Mucosa of rectum (tissue), 2 donors: ENCODE measurements around the gene SLC37A3.
"Not testable (repeated sequence)": the region's sequence is repeated elsewhere in the genome, so short reads cannot be mapped to it uniquely, and the experiment has no call there.

ENCODE experiments used
- H3K27ac ChIP-seq, 2 donors: one replicate each; pipeline ENCODE4 v1.7.0; 2013; ENCODE audit warnings: inconsistent platforms in 2 of 2, low read depth in 2 of 2, low read length in 2 of 2
- H3K27me3 ChIP-seq, 2 donors: one replicate each; pipeline ENCODE4 v1.7.0; 2013; ENCODE audit warnings: low read length in 2 of 2; ENCODE audit not compliant: control insufficient read depth in 2 of 2, insufficient read depth in 2 of 2
- H3K36me3 ChIP-seq, 2 donors: one replicate each; pipeline ENCODE4 v1.7.0; 2013; ENCODE audit warnings: low read length in 2 of 2; ENCODE audit not compliant: control insufficient read depth in 2 of 2, insufficient read depth in 2 of 2
- H3K4me1 ChIP-seq, 2 donors: one replicate each; pipeline ENCODE4 v1.7.0; 2013; ENCODE audit warnings: low read length in 2 of 2, mild to moderate bottlenecking in 1 of 2; ENCODE audit not compliant: control insufficient read depth in 2 of 2, insufficient read depth in 2 of 2
- H3K4me3 ChIP-seq, 2 donors: one replicate each; pipeline ENCODE4 v1.7.0; 2013; ENCODE audit warnings: low read length in 2 of 2
- H3K9ac ChIP-seq, 2 donors: one replicate each; pipeline ENCODE4 v1.7.0; 2013; ENCODE audit warnings: low read length in 2 of 2, low read depth in 1 of 2, mild to moderate bottlenecking in 1 of 2
- H3K9me3 ChIP-seq, 2 donors: one replicate each; pipeline ENCODE4 v1.7.0; 2013; ENCODE audit warnings: low read length in 2 of 2; ENCODE audit not compliant: control insufficient read depth in 2 of 2
- donor health status: healthy.
- donor health status: Normal muscosa, but diverticular disease.

The SLC37A3 gene

DNA sequence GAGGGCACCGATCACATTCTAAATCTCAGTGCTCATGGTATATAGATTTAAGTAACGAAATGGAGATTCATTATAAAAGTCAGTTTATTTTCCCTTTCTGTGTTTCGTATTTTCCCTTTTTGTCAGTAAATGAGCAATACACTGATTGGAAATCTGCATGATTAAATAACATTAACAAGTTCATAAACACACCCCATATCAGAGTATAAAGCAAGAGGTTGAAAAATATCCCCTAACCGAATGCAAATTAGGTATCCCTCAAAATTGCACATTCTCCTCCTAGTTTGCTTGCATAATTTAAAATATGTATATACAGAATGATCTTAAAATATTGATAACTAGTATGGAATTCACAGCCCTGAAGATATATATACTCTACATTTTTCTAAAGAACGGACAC lies 64.6 kb downstream of the SLC37A3 start:
- no peaks in the 10 kb centered on the region for H3K27me3 ChIP-seq
- H3K9ac ChIP-seq, result peak overlapping the region in 1 of 2 donors; percentile 36
- H3K4me1 ChIP-seq, result peaks cover 7 to 14% of the 10 kb centered on the region in 2 donors
- peak overlapping the region in 1 of 2 donors; percentile 2 for H3K4me3 ChIP-seq
- H3K36me3 ChIP-seq, result peaks cover 16 to 18% of the 10 kb centered on the region in 2 donors
- H3K9me3 ChIP-seq, result no peaks in the 10 kb centered on the region
- H3K27ac ChIP-seq, result peak overlapping the region; percentile 21 to 48

DNA sequence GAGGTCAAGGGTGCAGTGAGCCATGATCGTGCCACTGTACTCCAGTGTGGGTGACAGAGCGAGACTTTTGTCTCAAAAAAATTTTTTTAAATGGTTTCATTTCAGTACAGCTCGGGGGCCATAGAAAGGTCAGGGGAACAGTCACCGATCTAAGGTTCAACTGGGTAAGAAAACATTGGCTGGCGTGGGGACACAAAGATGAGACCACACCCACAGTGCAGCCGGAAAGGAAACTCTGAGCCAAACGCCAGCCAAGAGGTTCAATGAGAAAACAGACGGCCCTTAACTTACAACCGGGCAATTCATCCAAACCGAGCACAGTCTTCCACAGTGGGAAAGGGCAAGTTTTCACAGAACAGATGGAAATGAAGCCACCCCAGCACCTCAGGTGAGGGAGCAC lies 65.1 kb downstream of the SLC37A3 start:
- Histone ChIP-seq H3K9ac (peak overlapping the region in 1 of 2 donors; percentile 36), H3K9me3 (no peaks in the 10 kb centered on the region), H3K27ac (peak overlapping the region; percentile 21 to 48), H3K36me3 (peaks cover 16 to 18% of the 10 kb centered on the region in 2 donors), H3K27me3 (no peaks in the 10 kb centered on the region), H3K4me1 (peaks cover 7 to 14% of the 10 kb centered on the region in 2 donors), H3K4me3 (peak overlapping the region in 1 of 2 donors; percentile 2)

DNA sequence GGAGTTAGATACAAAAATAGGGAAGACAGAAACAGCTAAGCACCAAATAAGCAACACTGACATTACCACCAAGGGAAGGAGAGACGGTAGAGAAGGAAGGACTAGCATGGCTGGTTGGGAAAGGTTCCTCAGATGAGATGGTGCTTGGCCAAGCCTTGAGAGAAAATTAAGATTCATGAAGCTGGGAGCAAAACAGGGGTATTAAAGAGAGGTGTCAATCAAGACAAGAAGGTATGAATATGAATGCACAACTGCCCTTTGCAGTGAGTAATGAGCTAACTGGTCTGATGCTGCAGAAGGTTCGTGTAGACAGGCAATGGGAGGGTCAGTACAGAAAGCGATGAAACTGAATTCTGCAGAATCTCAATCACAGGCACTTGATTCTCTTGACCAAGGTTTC lies 67.7 kb downstream of the SLC37A3 start:
- no peak overlapping the region for H3K9ac ChIP-seq
- H3K27ac ChIP-seq, result no peak overlapping the region
- H3K4me3 ChIP-seq, result no peak overlapping the region

DNA sequence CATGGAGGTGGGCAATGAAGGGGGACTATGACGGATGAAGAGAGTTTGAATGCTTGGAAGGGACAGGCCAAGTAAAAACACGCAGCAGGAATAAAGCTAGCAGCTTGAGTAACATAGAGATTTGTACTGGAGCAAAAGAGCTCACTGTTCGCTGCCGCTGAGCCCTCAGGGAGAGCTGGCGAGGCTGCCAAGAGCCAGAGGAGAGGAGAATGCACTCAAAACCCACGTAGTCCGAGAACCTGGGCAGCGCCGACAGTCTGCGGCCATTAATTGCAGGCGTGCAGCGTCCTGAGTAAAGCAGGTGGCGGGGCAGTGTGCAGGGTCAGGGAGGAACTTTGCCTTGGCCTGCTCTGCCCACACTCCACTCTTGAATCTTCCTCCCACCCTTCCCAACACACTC lies 68.2 kb downstream of the SLC37A3 start:
- peak overlapping the region; percentile 6 to 20 for H3K27ac ChIP-seq
- peaks cover 7 to 11% of the 10 kb centered on the region in 2 donors for H3K36me3 ChIP-seq
- no peaks in the 10 kb centered on the region for H3K27me3 ChIP-seq
- H3K4me1 ChIP-seq, result peaks cover 16 to 29% of the 10 kb centered on the region in 2 donors
- H3K9ac ChIP-seq, result no peak overlapping the region
- no peaks in the 10 kb centered on the region for H3K9me3 ChIP-seq
- H3K4me3 ChIP-seq, result no peak overlapping the region

More for the DNA sequence above, 67.7 kb downstream of the SLC37A3 start:
- Histone ChIP-seq H3K9me3 (no peaks in the 10 kb centered on the region), H3K36me3 (peaks cover 10 to 13% of the 10 kb centered on the region in 2 donors), H3K4me1 (peaks cover 16 to 29% of the 10 kb centered on the region in 2 donors), H3K27me3 (no peaks in the 10 kb centered on the region)

DNA sequence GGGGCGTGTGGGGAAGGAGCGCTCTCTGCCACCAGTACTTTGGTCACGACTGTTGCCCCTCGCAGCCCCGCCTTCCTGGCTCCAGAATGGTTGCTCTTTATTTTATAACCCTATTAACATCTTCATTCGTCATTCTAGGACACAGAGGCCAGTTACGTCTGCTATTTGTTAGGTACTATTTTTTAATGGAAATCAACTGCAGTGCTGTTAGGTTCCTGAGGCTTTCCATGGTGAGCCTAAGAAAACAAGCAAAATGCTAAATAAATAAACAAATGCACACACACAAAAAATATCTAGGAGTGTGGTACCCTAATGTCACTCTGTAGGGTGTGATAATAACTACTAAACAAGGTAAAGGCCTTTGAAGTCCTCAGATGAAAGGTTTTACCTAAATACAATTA lies 71.1 kb downstream of the SLC37A3 start:
- Histone ChIP-seq H3K4me3 (no peak overlapping the region), H3K36me3 (no peaks in the 10 kb centered on the region), H3K4me1 (peaks cover 16 to 21% of the 10 kb centered on the region in 2 donors), H3K27ac (peak overlapping the region; percentile 72), H3K9me3 (no peaks in the 10 kb centered on the region), H3K9ac (peak overlapping the region in 1 of 2 donors; percentile 42), H3K27me3 (no peaks in the 10 kb centered on the region)

DNA sequence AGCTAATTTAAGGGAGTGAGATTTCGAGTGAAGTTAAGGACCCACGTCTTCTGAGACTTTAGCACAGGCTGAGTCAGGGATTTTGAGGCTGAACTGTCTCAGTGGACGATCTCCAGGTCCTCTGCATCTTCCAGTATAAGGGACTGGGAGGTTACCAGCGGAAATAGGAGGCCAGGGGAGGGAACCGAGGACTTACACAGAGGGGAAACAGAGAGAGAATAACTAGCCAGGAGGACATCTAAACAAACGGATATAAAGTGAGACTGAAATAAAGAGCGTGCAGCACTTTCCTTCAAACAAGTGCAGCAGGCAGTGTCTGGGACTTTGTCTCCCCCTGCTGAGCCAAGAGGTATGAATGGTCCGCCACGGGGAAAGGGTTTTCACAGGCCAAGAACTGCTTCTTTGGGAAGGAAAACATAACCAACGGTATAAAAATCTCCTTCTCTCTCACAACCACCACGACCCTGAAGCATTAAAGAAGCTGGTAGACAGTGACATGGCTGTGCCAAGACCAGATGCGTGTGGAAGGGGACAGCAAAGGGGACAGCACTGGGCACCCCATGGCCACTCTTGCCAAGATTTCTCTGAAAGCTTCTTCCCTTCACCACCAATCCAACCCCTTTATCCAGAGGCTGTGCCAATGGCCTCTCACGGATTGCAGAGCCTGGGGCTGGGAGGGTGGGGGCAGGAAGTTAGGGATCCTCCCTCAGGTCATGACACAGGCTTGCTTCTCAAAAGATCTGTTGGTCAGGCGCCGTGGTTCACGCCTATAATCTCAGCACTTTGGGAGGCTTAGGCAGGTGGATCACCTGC lies 72.0 kb downstream of the SLC37A3 start:
- H3K27me3 ChIP-seq, result no peaks in the 10 kb centered on the region
- H3K9ac ChIP-seq, result peak overlapping the region; percentile 34 to 42
- H3K27ac ChIP-seq, result peak overlapping the region; percentile 72
- no peaks in the 10 kb centered on the region for H3K9me3 ChIP-seq
- peak overlapping the region; percentile 57 to 60 for H3K4me3 ChIP-seq
- H3K4me1 ChIP-seq, result peaks cover 16 to 21% of the 10 kb centered on the region in 2 donors
- no peaks in the 10 kb centered on the region for H3K36me3 ChIP-seq

DNA sequence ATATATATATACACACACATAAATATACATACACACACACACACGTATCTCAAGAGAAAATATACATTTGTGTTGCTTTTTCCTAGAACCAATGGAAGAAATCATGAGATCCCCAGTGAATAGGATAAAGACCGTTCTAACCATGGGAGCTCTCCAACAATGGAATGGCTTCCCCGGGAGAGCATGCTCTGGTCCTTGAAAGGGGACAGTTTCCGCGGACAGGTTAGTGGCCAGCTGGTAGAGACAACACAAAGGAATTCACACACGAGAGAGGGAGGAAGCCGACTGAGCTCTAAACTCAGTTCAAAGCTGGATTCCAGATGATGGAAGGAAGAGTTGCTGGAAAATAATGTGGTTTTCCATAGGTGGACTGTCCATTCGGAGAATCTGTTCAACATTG lies 72.7 kb downstream of the SLC37A3 start:
- peak overlapping the region in 1 of 2 donors; percentile 60 for H3K4me3 ChIP-seq
- H3K4me1 ChIP-seq, result peaks cover 16 to 21% of the 10 kb centered on the region in 2 donors
- H3K27ac ChIP-seq, result no peak overlapping the region
- H3K27me3 ChIP-seq, result no peaks in the 10 kb centered on the region
- peak overlapping the region; percentile 34 to 38 for H3K9ac ChIP-seq
- H3K9me3 ChIP-seq, result no peaks in the 10 kb centered on the region
- no peaks in the 10 kb centered on the region for H3K36me3 ChIP-seq

DNA sequence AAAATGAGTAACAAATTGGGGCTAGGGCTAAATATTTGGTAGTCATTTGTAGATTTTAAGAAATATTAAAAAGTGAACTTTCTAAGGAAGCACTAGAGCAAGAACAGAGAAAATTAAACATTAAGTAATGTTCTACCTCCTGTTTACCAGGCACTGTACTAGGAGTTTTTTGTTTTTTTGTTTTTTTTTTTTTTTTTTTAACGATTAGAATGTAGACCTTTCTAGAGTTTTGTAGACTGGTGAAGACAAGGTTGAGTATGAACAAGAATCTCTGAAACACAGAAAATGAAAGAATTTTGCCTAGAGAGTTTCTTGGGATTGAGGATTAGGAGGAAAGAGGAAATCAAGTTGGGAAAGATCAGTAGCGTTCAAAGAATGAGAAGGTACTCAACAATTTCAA lies 73.6 kb downstream of the SLC37A3 start:
- no peak overlapping the region for H3K9ac ChIP-seq
- no peaks in the 10 kb centered on the region for H3K9me3 ChIP-seq
- H3K36me3 ChIP-seq, result no peaks in the 10 kb centered on the region
- H3K27ac ChIP-seq, result no peak overlapping the region
- no peak overlapping the region for H3K4me3 ChIP-seq
- H3K27me3 ChIP-seq, result no peaks in the 10 kb centered on the region
- H3K4me1 ChIP-seq, result peaks cover 13 to 17% of the 10 kb centered on the region in 2 donors

DNA sequence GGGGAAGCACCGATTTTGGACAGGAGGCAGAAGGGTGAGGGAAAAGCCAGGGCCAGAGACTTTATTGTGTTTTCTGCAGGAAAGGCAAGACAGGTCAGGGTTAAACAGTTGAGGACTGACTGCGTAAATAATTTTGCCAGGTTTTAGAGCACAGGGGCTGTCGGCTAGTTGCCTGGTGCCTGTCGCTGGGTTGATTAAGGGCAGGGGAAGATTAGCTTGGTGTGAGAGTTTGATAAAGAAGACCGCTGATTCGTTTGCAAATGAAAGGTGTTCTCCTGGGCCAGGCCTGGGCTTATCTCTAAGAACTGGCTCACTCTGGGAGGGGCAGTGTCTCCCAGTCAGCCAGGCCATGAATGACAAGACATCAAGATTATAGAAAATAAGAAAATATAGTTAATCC lies 75.6 kb downstream of the SLC37A3 start:
- Histone ChIP-seq H3K4me1 (peaks cover 8 to 16% of the 10 kb centered on the region in 2 donors), H3K27me3 (no peaks in the 10 kb centered on the region), H3K9me3 (no peaks in the 10 kb centered on the region), H3K9ac (no peak overlapping the region), H3K36me3 (no peaks in the 10 kb centered on the region), H3K4me3 (no peak overlapping the region), H3K27ac (no peak overlapping the region)

DNA sequence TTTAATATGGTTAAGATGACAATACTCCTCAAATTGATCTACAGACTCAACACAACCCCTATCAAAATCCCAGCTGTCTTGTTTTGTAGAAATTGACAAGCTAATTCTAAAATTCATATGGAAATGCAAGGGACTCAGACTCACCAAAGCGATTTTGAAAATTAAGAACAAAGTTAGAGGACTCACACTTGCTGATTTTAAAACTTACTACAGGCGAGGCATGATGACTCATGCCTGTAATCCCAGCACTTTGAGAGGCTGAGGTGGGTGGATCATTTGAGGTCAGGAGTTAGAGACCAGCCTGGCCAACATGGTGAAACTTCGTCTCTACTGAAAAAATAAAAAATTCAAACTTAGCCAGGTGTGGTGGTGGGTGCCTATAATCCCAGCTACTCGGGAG lies 78.3 kb downstream of the SLC37A3 start:
- not testable (repeated sequence) for H3K9me3 ChIP-seq, H3K36me3 ChIP-seq, H3K27me3 ChIP-seq, H3K27ac ChIP-seq, H3K9ac ChIP-seq, H3K4me3 ChIP-seq
- peaks cover 0 to 19% of the 10 kb centered on the region in 2 donors for H3K4me1 ChIP-seq
